ENCODE data around the gene NTNG1.

Gene NTNG1

DNA sequence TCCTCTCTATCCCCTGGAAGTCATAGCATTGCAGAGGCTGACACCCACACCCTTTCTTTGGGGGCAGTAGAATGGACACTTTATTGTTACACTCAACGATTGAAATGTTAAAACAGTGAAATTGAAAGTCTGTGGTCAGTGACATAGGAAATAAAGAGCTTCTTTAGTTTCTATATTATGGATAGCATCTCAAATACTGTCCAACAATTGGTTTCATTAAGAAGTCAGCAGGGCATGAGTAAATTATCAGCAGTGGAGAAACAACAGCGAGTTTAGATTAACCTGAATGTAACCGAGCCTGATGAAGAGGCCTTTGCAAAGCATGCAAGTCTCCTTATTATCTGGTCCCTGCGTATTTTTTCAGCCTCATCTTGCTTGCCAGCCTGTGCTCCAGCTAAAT, 350.7 kb downstream of the NTNG1 start:
- Histone ChIP-seq H4K91ac (ENCODE audit: low read length) (no peak overlapping the region), H3K27me3 (ENCODE audit: control insufficient read depth in 1 of 2, insufficient read depth in 1 of 2, low read length in 2 of 2) (no peaks in the 10 kb centered on the region), H2AK5ac (ENCODE audit: low read length, severe bottlenecking) (no peak overlapping the region), H3K4me3 (ENCODE audit: insufficient read depth in 1 of 2, low read depth in 1 of 2, low read length in 2 of 2) (no peak overlapping the region), H2BK5ac (ENCODE audit: low read depth, low read length, poor library complexity, severe bottlenecking) (no peak overlapping the region), H3K14ac (ENCODE audit: low read length in 2 of 2) (no peak overlapping the region), H3K36me3 (ENCODE audit: control insufficient read depth in 1 of 2, insufficient read depth in 2 of 2, low read depth in 1 of 2, low read length in 2 of 2) (no peaks in the 10 kb centered on the region), H3K23ac (ENCODE audit: low read length in 2 of 2) (no peak overlapping the region), H2AFZ (ENCODE audit: low read depth, low read length) (no peak overlapping the region), H2BK12ac (ENCODE audit: low read length in 2 of 2) (no peak overlapping the region), H3K18ac (ENCODE audit: low read depth in 1 of 2, low read length in 2 of 2) (no peak overlapping the region), H3K27ac (ENCODE audit: low read length, poor library complexity, severe bottlenecking) (no peak overlapping the region), H3K79me1 (replicated peaks; ENCODE audit: low read length, poor library complexity, severe bottlenecking) (no peaks in the 10 kb centered on the region), H2BK15ac (ENCODE audit: low read depth, poor library complexity, severe bottlenecking) (no peak overlapping the region), H2BK120ac (ENCODE audit: low read depth, low read length) (no peak overlapping the region), H3K9me3 (ENCODE audit: control insufficient read depth, low read length) (no peaks in the 10 kb centered on the region), H3K9ac (ENCODE audit: low read length) (no peak overlapping the region), H3K4me2 (ENCODE audit: low read length, poor library complexity, severe bottlenecking) (no peak overlapping the region), H3K4me1 (ENCODE audit: control insufficient read depth, insufficient read depth, low read depth, low read length) (no peaks in the 10 kb centered on the region), H3K4ac (ENCODE audit: low read depth in 1 of 2, low read length in 2 of 2) (no peak overlapping the region), H4K8ac (ENCODE audit: low read length) (no peak overlapping the region)
- WGBS = 85% methylated on average over 3 of the region's 4 CpGs
- DNase-seq = no peak

DNA sequence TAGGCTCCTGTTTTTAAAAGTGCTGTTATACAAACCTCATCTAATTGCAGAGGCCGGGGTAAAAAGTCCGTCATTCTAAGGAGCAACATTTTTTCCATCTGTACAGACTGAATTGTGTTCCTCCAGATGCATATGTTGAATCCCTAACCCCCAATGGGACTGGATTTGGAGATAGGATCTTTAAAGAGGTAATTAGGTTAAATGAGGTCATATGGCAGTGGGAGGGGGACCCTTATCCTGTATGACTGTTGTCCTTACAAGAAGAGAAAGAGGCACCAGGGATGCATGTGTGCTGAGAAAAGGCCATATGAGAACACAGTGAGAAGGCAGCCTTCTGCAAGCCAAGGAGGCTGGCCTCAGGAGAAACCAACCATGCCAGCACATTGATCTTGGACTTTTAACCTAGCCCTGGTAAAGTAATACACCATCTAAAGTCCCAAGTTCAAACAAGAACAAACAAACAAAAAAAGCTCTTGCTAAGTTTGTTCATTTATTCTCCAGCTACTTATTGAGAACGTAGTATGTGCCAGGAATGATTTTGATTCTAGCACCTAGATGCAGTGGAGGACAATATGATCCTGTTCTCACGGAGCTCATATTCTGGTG, 352.4 kb downstream of the NTNG1 start:
- Histone ChIP-seq H2BK5ac (ENCODE audit: low read depth, low read length, poor library complexity, severe bottlenecking) (no peak overlapping the region), H3K4me2 (ENCODE audit: low read length, poor library complexity, severe bottlenecking) (no peak overlapping the region), H4K91ac (ENCODE audit: low read length) (no peak overlapping the region), H3K4me1 (ENCODE audit: control insufficient read depth, insufficient read depth, low read depth, low read length) (no peaks in the 10 kb centered on the region), H3K23ac (ENCODE audit: low read length in 2 of 2) (no peak overlapping the region), H3K14ac (ENCODE audit: low read length in 2 of 2) (no peak overlapping the region), H2AK5ac (ENCODE audit: low read length, severe bottlenecking) (no peak overlapping the region), H2AFZ (ENCODE audit: low read depth, low read length) (no peak overlapping the region), H3K4me3 (ENCODE audit: insufficient read depth in 1 of 2, low read depth in 1 of 2, low read length in 2 of 2) (no peak overlapping the region), H3K27me3 (ENCODE audit: control insufficient read depth in 1 of 2, insufficient read depth in 1 of 2, low read length in 2 of 2) (peaks cover 0 to 2% of the 10 kb centered on the region in 2 experiments), H3K9ac (ENCODE audit: low read length) (no peak overlapping the region), H2BK120ac (ENCODE audit: low read depth, low read length) (no peak overlapping the region), H3K18ac (ENCODE audit: low read depth in 1 of 2, low read length in 2 of 2) (no peak overlapping the region), H3K27ac (ENCODE audit: low read length, poor library complexity, severe bottlenecking) (no peak overlapping the region), H3K36me3 (ENCODE audit: control insufficient read depth in 1 of 2, insufficient read depth in 2 of 2, low read depth in 1 of 2, low read length in 2 of 2) (no peaks in the 10 kb centered on the region), H4K8ac (ENCODE audit: low read length) (no peak overlapping the region), H2BK15ac (ENCODE audit: low read depth, poor library complexity, severe bottlenecking) (no peak overlapping the region), H3K9me3 (ENCODE audit: control insufficient read depth, low read length) (no peaks in the 10 kb centered on the region), H3K4ac (ENCODE audit: low read depth in 1 of 2, low read length in 2 of 2) (no peak overlapping the region), H2BK12ac (ENCODE audit: low read length in 2 of 2) (no peak overlapping the region), H3K79me1 (replicated peaks; ENCODE audit: low read length, poor library complexity, severe bottlenecking) (no peaks in the 10 kb centered on the region)
- no peak for DNase-seq
- 82% methylated on average over 2 of the region's 4 CpGs for WGBS

DNA sequence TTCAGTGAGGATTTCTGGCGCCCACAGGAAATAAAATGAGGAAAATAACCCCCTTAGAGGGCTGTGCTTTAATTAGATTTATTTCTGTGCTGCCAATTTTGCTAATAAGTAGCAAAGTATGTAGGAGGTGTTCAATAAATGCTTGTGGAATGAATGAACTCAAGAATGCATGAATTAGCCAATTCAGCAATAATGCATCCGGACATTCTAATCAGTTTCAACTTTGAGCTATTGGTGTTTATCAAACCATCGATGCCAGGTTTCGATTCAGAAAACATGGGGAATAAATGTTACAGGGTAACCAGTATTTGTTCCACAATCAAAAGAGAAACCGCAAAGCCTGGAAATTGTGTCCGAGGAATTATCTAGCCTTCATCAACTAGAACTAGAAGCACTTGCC, 353.2 kb downstream of the NTNG1 start:
- no peaks in the 10 kb centered on the region for H3K4me1 ChIP-seq (ENCODE audit: control insufficient read depth, insufficient read depth, low read depth, low read length)
- no peak overlapping the region for H2BK12ac ChIP-seq (ENCODE audit: low read length in 2 of 2)
- H3K9me3 ChIP-seq (ENCODE audit: control insufficient read depth, low read length) = no peaks in the 10 kb centered on the region
- H2BK5ac ChIP-seq (ENCODE audit: low read depth, low read length, poor library complexity, severe bottlenecking) = no peak overlapping the region
- 95% methylated on average over 6 of the region's 6 CpGs for WGBS
- H3K27me3 ChIP-seq (ENCODE audit: control insufficient read depth in 1 of 2, insufficient read depth in 1 of 2, low read length in 2 of 2) = peaks cover 0 to 4% of the 10 kb centered on the region in 2 experiments
- no peak overlapping the region for H3K23ac ChIP-seq (ENCODE audit: low read length in 2 of 2)
- no peak overlapping the region for H2BK120ac ChIP-seq (ENCODE audit: low read depth, low read length)
- no peak for DNase-seq
- no peak overlapping the region for H3K18ac ChIP-seq (ENCODE audit: low read depth in 1 of 2, low read length in 2 of 2)
- H2AK5ac ChIP-seq (ENCODE audit: low read length, severe bottlenecking) = no peak overlapping the region
- H4K8ac ChIP-seq (ENCODE audit: low read length) = no peak overlapping the region
- H3K4me3 ChIP-seq (ENCODE audit: insufficient read depth in 1 of 2, low read depth in 1 of 2, low read length in 2 of 2) = no peak overlapping the region
- no peak overlapping the region for H3K4me2 ChIP-seq (ENCODE audit: low read length, poor library complexity, severe bottlenecking)
- no peak overlapping the region for H4K91ac ChIP-seq (ENCODE audit: low read length)
- H3K9ac ChIP-seq (ENCODE audit: low read length) = no peak overlapping the region
- no peaks in the 10 kb centered on the region for H3K36me3 ChIP-seq (ENCODE audit: control insufficient read depth in 1 of 2, insufficient read depth in 2 of 2, low read depth in 1 of 2, low read length in 2 of 2)
- no peak overlapping the region for H3K14ac ChIP-seq (ENCODE audit: low read length in 2 of 2)
- no peak overlapping the region for H3K27ac ChIP-seq (ENCODE audit: low read length, poor library complexity, severe bottlenecking)
- H2AFZ ChIP-seq (ENCODE audit: low read depth, low read length) = no peak overlapping the region
- no peaks in the 10 kb centered on the region for H3K79me1 ChIP-seq (replicated peaks; ENCODE audit: low read length, poor library complexity, severe bottlenecking)
- H3K4ac ChIP-seq (ENCODE audit: low read depth in 1 of 2, low read length in 2 of 2) = no peak overlapping the region
- no peak overlapping the region for H2BK15ac ChIP-seq (ENCODE audit: low read depth, poor library complexity, severe bottlenecking)

DNA sequence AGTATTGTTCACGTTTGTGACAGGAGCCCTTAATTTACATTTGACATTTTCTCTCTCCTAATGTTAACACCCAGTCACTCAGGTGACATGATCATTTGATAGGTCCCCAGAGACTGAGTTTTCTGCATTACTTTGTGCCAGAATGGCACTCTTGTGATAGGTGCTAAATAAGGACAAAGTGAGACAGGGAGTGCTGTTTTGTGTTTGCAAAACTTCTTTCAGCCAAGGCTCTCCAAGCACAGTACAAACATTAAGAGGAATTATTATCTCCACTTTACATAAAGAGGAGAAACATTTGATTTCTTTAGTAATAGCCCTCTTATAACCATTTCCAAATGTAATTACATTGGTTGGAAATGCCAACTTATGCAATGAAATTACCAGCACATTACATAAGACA, 355.2 kb downstream of the NTNG1 start:
- Histone ChIP-seq H3K36me3 (ENCODE audit: control insufficient read depth in 1 of 2, insufficient read depth in 2 of 2, low read depth in 1 of 2, low read length in 2 of 2) (no peaks in the 10 kb centered on the region), H2BK15ac (ENCODE audit: low read depth, poor library complexity, severe bottlenecking) (no peak overlapping the region), H3K79me1 (replicated peaks; ENCODE audit: low read length, poor library complexity, severe bottlenecking) (no peaks in the 10 kb centered on the region), H3K4me2 (ENCODE audit: low read length, poor library complexity, severe bottlenecking) (no peak overlapping the region), H2BK12ac (ENCODE audit: low read length in 2 of 2) (no peak overlapping the region), H2BK5ac (ENCODE audit: low read depth, low read length, poor library complexity, severe bottlenecking) (no peak overlapping the region), H3K4me1 (ENCODE audit: control insufficient read depth, insufficient read depth, low read depth, low read length) (no peaks in the 10 kb centered on the region), H3K9me3 (ENCODE audit: control insufficient read depth, low read length) (no peaks in the 10 kb centered on the region), H3K18ac (ENCODE audit: low read depth in 1 of 2, low read length in 2 of 2) (no peak overlapping the region), H2BK120ac (ENCODE audit: low read depth, low read length) (no peak overlapping the region), H4K8ac (ENCODE audit: low read length) (no peak overlapping the region), H3K23ac (ENCODE audit: low read length in 2 of 2) (no peak overlapping the region), H3K27ac (ENCODE audit: low read length, poor library complexity, severe bottlenecking) (no peak overlapping the region), H4K91ac (ENCODE audit: low read length) (no peak overlapping the region), H3K9ac (ENCODE audit: low read length) (no peak overlapping the region), H3K27me3 (ENCODE audit: control insufficient read depth in 1 of 2, insufficient read depth in 1 of 2, low read length in 2 of 2) (peaks cover 0 to 4% of the 10 kb centered on the region in 2 experiments), H3K4me3 (ENCODE audit: insufficient read depth in 1 of 2, low read depth in 1 of 2, low read length in 2 of 2) (no peak overlapping the region), H2AFZ (ENCODE audit: low read depth, low read length) (no peak overlapping the region), H2AK5ac (ENCODE audit: low read length, severe bottlenecking) (no peak overlapping the region), H3K14ac (ENCODE audit: low read length in 2 of 2) (no peak overlapping the region), H3K4ac (ENCODE audit: low read depth in 1 of 2, low read length in 2 of 2) (no peak overlapping the region)
- WGBS = 58% methylated on average over 1 of the region's 1 CpG
- no peak for DNase-seq
